GM19395 (cell line): ENCODE data around the gene ADAMTS15.

ENCODE experiments used
- ATAC-seq: cut with Tn5 transposase; IDR thresholded peaks from one replicate; pipeline ENCODE4 v1.9.1; 2021; ENCODE audit warnings: mild to moderate bottlenecking, moderate library complexity; ENCODE audit not compliant: unreplicated experiment

Gene ADAMTS15

GRCh38 chr11:130448416-130449309 is at the start of gene ADAMTS15:
Gene ADAMTS15, plus strand, starts transcription at chr11:130448645. Its CDS starts 329 bp downstream, at chr11:130448974.
- no peak for ATAC-seq

- no peak for ATAC-seq
These were observed 49.2 kb upstream of the ADAMTS15 start for GRCh38 chr11:130399196-130399595.

- no peak for ATAC-seq
These were observed 47.5 kb upstream of the ADAMTS15 start for GRCh38 chr11:130400781-130401483.

GRCh38 chr11:130402570-130402969 is 45.9 kb upstream of the ADAMTS15 start:
- no peak for ATAC-seq

GRCh38 chr11:130403271-130403804 is 45.1 kb upstream of the ADAMTS15 start:
- ATAC-seq, result no peak

- ATAC-seq, result no peak
These were observed 44.5 kb upstream of the ADAMTS15 start for GRCh38 chr11:130403967-130404366.

GRCh38 chr11:130404727-130405126 is 43.7 kb upstream of the ADAMTS15 start:
- no peak for ATAC-seq

- ATAC-seq, result no peak
These were observed 43.0 kb upstream of the ADAMTS15 start for GRCh38 chr11:130405428-130405827.

GRCh38 chr11:130407978-130408377 is 40.5 kb upstream of the ADAMTS15 start:
- no peak for ATAC-seq

GRCh38 chr11:130408401-130408890 is 40.0 kb upstream of the ADAMTS15 start:
- no peak for ATAC-seq

- ATAC-seq, result no peak
These were observed 39.5 kb upstream of the ADAMTS15 start for GRCh38 chr11:130408901-130409300.

- ATAC-seq, result no peak
These were observed 38.7 kb upstream of the ADAMTS15 start for GRCh38 chr11:130409594-130410388.

- no peak for ATAC-seq
These were observed 37.2 kb upstream of the ADAMTS15 start for GRCh38 chr11:130411223-130411622.

GRCh38 chr11:130413405-130414106 is 34.9 kb upstream of the ADAMTS15 start:
- no peak for ATAC-seq

GRCh38 chr11:130414107-130415080 is 34.1 kb upstream of the ADAMTS15 start:
- no peak for ATAC-seq

GRCh38 chr11:130415731-130416529 is 32.5 kb upstream of the ADAMTS15 start:
- ATAC-seq, result no peak

- ATAC-seq, result no peak
These were observed 31.9 kb upstream of the ADAMTS15 start for GRCh38 chr11:130416530-130416882.

GRCh38 chr11:130416906-130417305 is 31.5 kb upstream of the ADAMTS15 start:
- ATAC-seq, result no peak
